H1 (cell line): Measurements from ENCODE around the gene STX18. TPM values are rescaled to one million over a fixed set of nuclear protein-coding genes. Genes with fewer than 3 reads are reported as not detected.

ENCODE experiments used
- CTCF ChIA-PET: fragments of 300-600 bp; sonication (Branson Sonifier 250); formaldehyde crosslinking; loops from one replicate; lab custom pipeline; 2021; ENCODE audit not compliant: partially characterized antibody; lab: Charles Lee
- POLR2A ChIA-PET: fragments of 300-600 bp; sonication (Branson Sonifier 250); formaldehyde crosslinking; loops from one replicate; lab custom pipeline; 2021; ENCODE audit warnings: inconsistent platforms; ENCODE audit not compliant: partially characterized antibody; lab: Charles Lee
- DNase-seq, 2 experiments: peaks; one replicate each; pipeline versions ENCODE4 v3.0.0 to v3.0.0-alpha.2; 2010 to 2022; ENCODE audit warnings: low spot score in 2 of 2, low read depth in 1 of 2, mixed read lengths in 1 of 2
- FAIRE-seq: peaks from 2 replicates; lab custom pipeline; 2011; peaks lifted over from hg19 to GRCh38; lab: Jason Lieb, UNC
- H2AFZ ChIP-seq: 2 replicates; pipeline ENCODE4 v1.8.1; 2012; ENCODE audit warnings: low read length, inconsistent platforms
- H2AK5ac ChIP-seq: 2 replicates; pipeline ENCODE4 v1.6.1; 2013; ENCODE audit warnings: low read depth, low read length
- H2BK120ac ChIP-seq: replicated peaks from 2 replicates; pipeline ENCODE3; 2013; ENCODE audit warnings: low read depth, low read length, inconsistent platforms
- H2BK12ac ChIP-seq: 2 replicates; pipeline ENCODE4 v1.6.1; 2013; ENCODE audit warnings: low read depth, low read length
- H2BK15ac ChIP-seq: 2 replicates; pipeline ENCODE4 v1.6.1; 2013; ENCODE audit warnings: low read length
- H2BK20ac ChIP-seq: 2 replicates; pipeline ENCODE4 v1.6.1; 2013; ENCODE audit warnings: low read length
- H2BK5ac ChIP-seq: 2 replicates; pipeline ENCODE4 v1.6.1; 2013; ENCODE audit warnings: low read depth, low read length
- H3K14ac ChIP-seq: 2 replicates; pipeline ENCODE4 v1.6.1; 2013; ENCODE audit warnings: inconsistent platforms; ENCODE audit not compliant: insufficient read length
- H3K18ac ChIP-seq: 2 replicates; pipeline ENCODE4 v1.6.1; 2013; ENCODE audit warnings: low read length; ENCODE audit errors: extremely low read depth
- H3K23ac ChIP-seq: 2 replicates; pipeline ENCODE4 v1.6.1; 2013; ENCODE audit warnings: inconsistent platforms; ENCODE audit not compliant: insufficient read length
- H3K23me2 ChIP-seq: 2 replicates; pipeline ENCODE4 v1.6.1; 2013; ENCODE audit warnings: low read depth, low read length
- H3K27ac ChIP-seq: 2 replicates; pipeline ENCODE4 v1.6.1; 2011; ENCODE audit warnings: low read depth, low read length, inconsistent platforms
- H3K27me3 ChIP-seq, 4 experiments: replicated peaks in 1 of 4; 1 replicate in 1 of 4; 2 replicates in 3 of 4; pipeline versions ENCODE4 v1.6.1 to v1.8.1; 2011 to 2013; ENCODE audit warnings: low read length in 3 of 4, mild to moderate bottlenecking in 3 of 4, inconsistent platforms in 2 of 4, mixed read lengths in 2 of 4, moderate library complexity in 1 of 4; ENCODE audit not compliant: control insufficient read depth in 3 of 4, insufficient read depth in 3 of 4; ENCODE audit errors: extremely low read depth in 1 of 4
- H3K36me3 ChIP-seq, 4 experiments: 2 replicates each; pipeline versions ENCODE4 v1.6.1 to v1.8.1; 2011 to 2013; ENCODE audit warnings: mild to moderate bottlenecking in 4 of 4, low read length in 3 of 4, moderate library complexity in 2 of 4, control low read depth in 1 of 4, inconsistent platforms in 1 of 4; ENCODE audit not compliant: insufficient read depth in 4 of 4, control insufficient read depth in 2 of 4
- H3K4ac ChIP-seq: replicated peaks from 2 replicates; pipeline ENCODE3; 2013; ENCODE audit warnings: low read length, low read depth, mixed read lengths, inconsistent platforms; ENCODE audit not compliant: insufficient read length
- H3K4me1 ChIP-seq, 4 experiments: replicated peaks in 1 of 4; 1 replicate in 1 of 4; 2 replicates in 3 of 4; pipeline versions ENCODE4 v1.6.1 to v1.8.1; 2011 to 2013; ENCODE audit warnings: low read length in 3 of 4, inconsistent platforms in 2 of 4, mixed read lengths in 1 of 4; ENCODE audit not compliant: insufficient read depth in 4 of 4, control insufficient read depth in 3 of 4
- H3K4me2 ChIP-seq, 2 experiments: 2 replicates each; pipeline versions ENCODE4 v1.6.1 to v1.8.1; 2011 to 2013; ENCODE audit warnings: low read depth in 2 of 2, low read length in 2 of 2, control low read depth in 1 of 2, inconsistent platforms in 1 of 2, mild to moderate bottlenecking in 1 of 2; ENCODE audit not compliant: insufficient read depth in 1 of 2
- H3K4me3 ChIP-seq, 4 experiments: fragments of 200-600, 300-600 bp in 1 of 4; sonication (generic), shearing (Covaris generic), sonication (Bioruptor Twin) in 1 of 4; 2 replicates each; pipeline versions ENCODE4 v1.5.1 to v1.8.1; 2011 to 2016; ENCODE audit warnings: low read length in 4 of 4, low read depth in 3 of 4, control low read depth in 2 of 4, inconsistent platforms in 2 of 4, mild to moderate bottlenecking in 2 of 4, mixed read lengths in 1 of 4, moderate library complexity in 1 of 4; ENCODE audit not compliant: insufficient read depth in 2 of 4; ENCODE audit errors: extremely low read depth in 1 of 4
- H3K56ac ChIP-seq: replicated peaks from 2 replicates; pipeline ENCODE3; 2013; ENCODE audit warnings: low read depth, mild to moderate bottlenecking, mixed read lengths, low read length, inconsistent platforms; ENCODE audit not compliant: insufficient read length
- H3K79me1 ChIP-seq: 2 replicates; pipeline ENCODE4 v1.6.1; 2013; ENCODE audit warnings: low read depth, low read length, control low read depth
- H3K79me2 ChIP-seq, 2 experiments: 2 replicates each; pipeline versions ENCODE4 v1.6.1 to v1.8.1; 2012 to 2013; ENCODE audit warnings: low read length in 2 of 2, mild to moderate bottlenecking in 2 of 2, inconsistent platforms in 1 of 2; ENCODE audit not compliant: insufficient read depth in 2 of 2, control insufficient read depth in 1 of 2
- H3K9ac ChIP-seq, 4 experiments: replicated peaks in 1 of 4; 1 replicate in 1 of 4; 2 replicates in 3 of 4; pipeline versions ENCODE4 v1.6.1 to v1.8.1; 2011 to 2013; ENCODE audit warnings: low read depth in 3 of 4, low read length in 3 of 4, control low read depth in 2 of 4, mild to moderate bottlenecking in 2 of 4, moderate library complexity in 2 of 4, inconsistent platforms in 1 of 4; ENCODE audit errors: extremely low read depth in 1 of 4
- H3K9me3 ChIP-seq, 2 experiments: 2 replicates each; pipeline versions ENCODE4 v1.6.1 to v1.8.1; 2012 to 2013; ENCODE audit warnings: mild to moderate bottlenecking in 2 of 2, moderate library complexity in 2 of 2, control low read depth in 1 of 2, inconsistent platforms in 1 of 2, low read depth in 1 of 2, low read length in 1 of 2, mixed read lengths in 1 of 2; ENCODE audit not compliant: insufficient read depth in 2 of 2
- H4K20me1 ChIP-seq, 2 experiments: replicated peaks in 1 of 2; 2 replicates each; pipeline versions ENCODE3 to v1.8.1; 2011 to 2013; ENCODE audit warnings: inconsistent platforms in 2 of 2, low read length in 2 of 2, mild to moderate bottlenecking in 1 of 2; ENCODE audit not compliant: insufficient read depth in 2 of 2, control insufficient read depth in 1 of 2
- H4K5ac ChIP-seq: 2 replicates; pipeline ENCODE4 v1.6.1; 2013; ENCODE audit warnings: low read length, low read depth, mixed read lengths, inconsistent platforms; ENCODE audit not compliant: insufficient read length
- H4K8ac ChIP-seq: 2 replicates; pipeline ENCODE4 v1.8.0; 2013; ENCODE audit warnings: mild to moderate bottlenecking, moderate library complexity, low read length, inconsistent platforms; ENCODE audit not compliant: insufficient read depth; ENCODE audit errors: extremely low read depth
- H4K91ac ChIP-seq: replicated peaks from 2 replicates; pipeline ENCODE3; 2013; ENCODE audit warnings: low read length, mixed read lengths, inconsistent platforms; ENCODE audit not compliant: insufficient read length
- CBX8 ChIP-seq: fragments of 300-800, 300-1000 bp; sonication (generic); IDR thresholded peaks from 2 replicates; pipeline ENCODE4 v1.7.1; 2016; ENCODE audit warnings: low read depth, low read length, borderline replicate concordance
- EP300 ChIP-seq, 2 experiments: IDR thresholded peaks; 1 replicate in 1 of 2; 2 replicates in 1 of 2; pipeline ENCODE4 v1.6.1; 2011 to 2012; ENCODE audit warnings: low read depth in 2 of 2, low read length in 2 of 2, mild to moderate bottlenecking in 2 of 2, borderline replicate concordance in 1 of 2, inconsistent platforms in 1 of 2, moderate library complexity in 1 of 2
- TEAD4 ChIP-seq: IDR thresholded peaks from 2 replicates; pipeline ENCODE4 v1.6.1; 2012; ENCODE audit warnings: low read depth, low read length, inconsistent platforms, mixed read lengths
- WGBS, 2 experiments: shearing (Covaris generic) in 1 of 2; methylation state at CpG; one replicate each; pipeline versions ENCODE4 v1.1.6 to v1.1.7; 2013 to 2015; ENCODE audit warnings: low lambda C conversion rate in 2 of 2, mixed read lengths in 2 of 2, inconsistent platforms in 1 of 2, low coverage in 1 of 2, missing lambda C conversion rate in 1 of 2; ENCODE audit not compliant: insufficient replicate concordance in 2 of 2, insufficient coverage in 1 of 2, insufficient read length in 1 of 2; ENCODE audit errors: extremely low coverage in 1 of 2, missing lambda C conversion rate in 1 of 2; 5-methylcytosine and 5-hydroxymethylcytosine counted together
- polyA plus RNA-seq, 7 experiments: library from polyadenylated mRNA; depleted of rRNA in 3 of 7; stranded (reverse) in 5 of 7; unstranded in 2 of 7; fragments of >200 nt in 5 of 7; fragments of 200-250 nt in 2 of 7; gene quantifications; 1 replicate in 5 of 7; 2 replicates in 1 of 7; 4 replicates in 1 of 7; pipeline versions ENCODE4 v1.2.1 to v1.2.3, GENCODE V29; 2011 to 2013; ENCODE audit warnings: missing spikeins in 2 of 7, mixed read lengths in 2 of 7
- total RNA-seq: library from RNA; stranded (reverse); fragmentation: NEBNext Ultra II Directional; extraction: Animal tissue kit (Norgen Biotek cat#: 25700); gene quantifications from 2 replicates; pipeline ENCODE4 v1.2.1, GENCODE V29; 2021

The STX18 gene
- total and polyA plus RNA-seq, 2 of the 8 experiments (the other 6 are each of a cell fraction or from before 2014, with no cell fraction given): 14.6 to 18.3 TPM

- no peak overlapping the region for H3K27ac ChIP-seq
- H3K18ac ChIP-seq: no peak overlapping the region
- POLR2A ChIA-PET: interaction anchor here (0.9 to 3.5 kb wide), 10 partner anchors 10 to 125 kb away, joined by 3 to 17 read pairs (median 4); no protein-coding TSS in a partner anchor
- H4K5ac ChIP-seq: no peak overlapping the region
- H3K23ac ChIP-seq: no peak overlapping the region
- no peak overlapping the region for H4K91ac ChIP-seq
- no peak overlapping the region for H3K56ac ChIP-seq
- no peak overlapping the region for H2BK20ac ChIP-seq
- no peak for FAIRE-seq
- no peak overlapping the region for H3K4ac ChIP-seq
- H3K4me1 ChIP-seq: 0 out of 7 replicates have a peak, but pooled peaks cover 0 to 3% (median 0%) of the 10 kb centered on the region in 4 experiments
- H2AFZ ChIP-seq: peak overlapping the region; percentile 90; the same call in 1 of the 2 replicates
- H4K8ac ChIP-seq: no peak overlapping the region
- peaks cover 4 to 36% of the 10 kb centered on the region in 2 experiments; a peak in 3 of 4 replicates for H3K79me2 ChIP-seq
- H4K20me1 ChIP-seq: peaks cover 2 to 5% of the 10 kb centered on the region in 2 experiments
- peak overlapping the region; percentile 88 to 95 (median 90) for H3K4me3 ChIP-seq
- CTCF ChIA-PET: interaction anchor here (1.0 to 3.7 kb wide), 11 partner anchors 13 to 135 kb away, joined by 3 to 15 read pairs (median 7); no protein-coding TSS in a partner anchor
- no peak for DNase-seq
- H2BK5ac ChIP-seq: no peak overlapping the region
- peak overlapping the region in 3 of 4 experiments; percentile 1 to 91 (median 28); a peak in 3 of 7 replicates for H3K9ac ChIP-seq
- 20% methylated on average over 12 of the region's 12 CpGs; no CpG with 5 or more reads in 1 of the 2 experiments for WGBS, 2 experiments
- H2BK15ac ChIP-seq: no peak overlapping the region
- no peaks in the 10 kb centered on the region for H3K27me3 ChIP-seq
- peaks cover 0 to 13% (median 8%) of the 10 kb centered on the region in 4 experiments; a peak in 5 of 8 replicates for H3K36me3 ChIP-seq
- no peak overlapping the region for H2AK5ac ChIP-seq
- no peaks in the 10 kb centered on the region for H3K9me3 ChIP-seq
- no peak overlapping the region for H2BK120ac ChIP-seq
- H3K14ac ChIP-seq: no peak overlapping the region
- H3K79me1 ChIP-seq: peaks cover 6% of the 10 kb centered on the region
- no peak overlapping the region for H2BK12ac ChIP-seq
- peak overlapping the region; percentile 72 to 82 for H3K4me2 ChIP-seq
- H3K23me2 ChIP-seq: peaks cover 9% of the 10 kb centered on the region
- TF ChIP-seq EP300 (IDR thresholded peaks at IDR 0.05; ENCODE audit: borderline replicate concordance in 1 of 2, low read depth in 2 of 2, low read length in 2 of 2) (no peak), TEAD4 (no peak), CBX8 (no peak)
These were observed 1.1 kb upstream of the STX18 start for GRCh38 chr4:4542774-4543485.
